K562 (cell line): ENCODE measurements around the gene FLT1. TPM values are rescaled to one million over a fixed set of nuclear protein-coding genes. Genes with fewer than 3 reads are reported as not detected.

Source experiments
- CEBPG ChIP-seq, 3 experiments: fragments of 200-800 bp in 1 of 3; sonication (Bioruptor generic) in 1 of 3; sonication (generic) in 1 of 3; formaldehyde crosslinking in 1 of 3; IDR thresholded peaks in 2 of 3; conservative IDR thresholded peaks in 1 of 3; 2 replicates each; pipeline versions ENCODE4 v1.6.1 to v1.8.0; 2016 to 2022; ENCODE audit warnings: missing compliant biosample characterization in 2 of 3, missing genetic modification characterization in 2 of 3, mild to moderate bottlenecking in 1 of 3, missing genetic modification reagents in 1 of 3
- YY1 ChIP-seq, 3 experiments: IDR thresholded peaks; 2 replicates each; pipeline ENCODE4 v1.6.1; 2011; ENCODE audit warnings: low read length in 2 of 3, mild to moderate bottlenecking in 2 of 3, moderate library complexity in 2 of 3, borderline replicate concordance in 1 of 3, control low read depth in 1 of 3, low read depth in 1 of 3; ENCODE audit not compliant: insufficient read depth in 3 of 3, insufficient replicate concordance in 2 of 3, control insufficient read depth in 1 of 3, insufficient read length in 1 of 3; ENCODE audit errors: extremely low read depth in 1 of 3
- ZC3H4 ChIP-seq: sonication (generic); formaldehyde crosslinking; IDR thresholded peaks from 2 replicates; pipeline ENCODE4 v1.9.0; 2021; ENCODE audit warnings: missing genetic modification reagents, borderline replicate concordance
- ZNF175 ChIP-seq: fragments of 200-800 bp; sonication (Bioruptor generic); IDR thresholded peaks from 2 replicates; pipeline ENCODE4 v1.6.1; 2016; ENCODE audit warnings: low read depth, mild to moderate bottlenecking, missing genetic modification characterization, missing compliant biosample characterization
- ZNF740 ChIP-seq, 3 experiments: fragments of 200-800 bp in 1 of 3; sonication (Bioruptor generic) in 1 of 3; sonication (generic) in 1 of 3; formaldehyde crosslinking in 1 of 3; IDR thresholded peaks; 2 replicates each; pipeline versions ENCODE4 v1.6.1 to v1.8.0; 2016 to 2022; ENCODE audit warnings: mild to moderate bottlenecking in 2 of 3, missing compliant biosample characterization in 2 of 3, missing genetic modification characterization in 2 of 3, missing genetic modification reagents in 1 of 3
- polyA plus RNA-seq, 8 experiments: library from polyadenylated mRNA; depleted of rRNA in 4 of 8; stranded (reverse) in 5 of 8; unstranded in 3 of 8; fragments of >200 nt; fragmentation: Nextera tagmentation in 2 of 8; fragmentation: Illumina TruSeq in 1 of 8; extraction: Ambion mirVana in 2 of 8; extraction: Trizol in 1 of 8; gene quantifications; 2 replicates each; pipeline versions ENCODE4 v1.2.1 to v1.2.3, GENCODE V29; 2011 to 2014; ENCODE audit warnings: inconsistent platforms in 1 of 8, missing spikeins in 1 of 8
- total RNA-seq, 7 experiments: library from RNA; depleted of rRNA in 6 of 7; stranded (reverse); fragments of >200 nt in 6 of 7; fragmentation: Illumina TruSeq in 2 of 7; extraction: Trizol in 2 of 7; gene quantifications; 2 replicates each; pipeline versions ENCODE4 v1.2.1 to v1.2.3, GENCODE V29; 2011 to 2021; ENCODE audit warnings: low replicate concordance in 1 of 7
- TF ChIP-seq, protein P1 (sequence below): fragments of 200-600 bp; sonication (generic); IDR thresholded peaks from one replicate; pipeline ENCODE4 v1.6.1; 2012; ENCODE audit warnings: mild to moderate bottlenecking, low read depth, low read length, inconsistent platforms
- TF ChIP-seq, protein P2 (sequence below): fragments of 250-450 bp; sonication (Bioruptor Pico); IDR thresholded peaks from 2 replicates; pipeline ENCODE4 v1.4.0; 2020; ENCODE audit warnings: mild to moderate bottlenecking, moderate library complexity
- TF ChIP-seq, protein P3 (sequence below): fragments of 250-450 bp; sonication (Bioruptor Pico); IDR thresholded peaks from 2 replicates; pipeline ENCODE4 v1.8.0; 2022; ENCODE audit warnings: moderate library complexity, mild to moderate bottlenecking, inconsistent platforms

The FLT1 gene
- total and polyA plus RNA-seq, 9 of the 15 experiments (the other 6 are each of a cell fraction or from before 2014, with no cell fraction given) = 0.01 to 2.0 (median 0.22) TPM

DNA sequence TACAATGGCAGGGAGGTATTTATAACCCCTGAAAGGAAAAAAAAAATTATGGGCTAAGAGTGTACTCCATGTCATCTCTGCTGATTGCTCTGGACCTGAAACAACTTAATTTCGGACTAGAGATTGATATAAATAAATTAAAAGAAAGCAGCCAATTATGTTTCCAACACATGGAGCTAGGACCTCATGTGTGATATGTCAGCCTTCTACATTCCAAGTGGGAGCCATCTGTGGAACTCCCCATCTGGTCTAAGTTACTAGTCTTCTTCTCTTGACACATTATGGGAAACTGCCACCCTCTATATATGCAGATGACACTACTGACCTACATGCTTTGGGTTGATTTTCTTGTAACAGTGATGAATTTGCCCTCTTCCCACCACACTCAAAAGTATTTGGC, 86.1 kb downstream of the FLT1 start (continued):
- TF ChIP-seq CEBPG (CRISPR knock-in tag; IDR thresholded peaks at IDR 0.05) = no peak
- TF ChIP-seq CEBPG (tag; conservative IDR thresholded peaks at IDR 0.05 in 1 of 2, IDR thresholded peaks at IDR 0.05 in 1 of 2) = no peak
- no peak for TF ChIP-seq ZC3H4 (CRISPR knock-in tag)
- TF ChIP-seq, protein P1, sequence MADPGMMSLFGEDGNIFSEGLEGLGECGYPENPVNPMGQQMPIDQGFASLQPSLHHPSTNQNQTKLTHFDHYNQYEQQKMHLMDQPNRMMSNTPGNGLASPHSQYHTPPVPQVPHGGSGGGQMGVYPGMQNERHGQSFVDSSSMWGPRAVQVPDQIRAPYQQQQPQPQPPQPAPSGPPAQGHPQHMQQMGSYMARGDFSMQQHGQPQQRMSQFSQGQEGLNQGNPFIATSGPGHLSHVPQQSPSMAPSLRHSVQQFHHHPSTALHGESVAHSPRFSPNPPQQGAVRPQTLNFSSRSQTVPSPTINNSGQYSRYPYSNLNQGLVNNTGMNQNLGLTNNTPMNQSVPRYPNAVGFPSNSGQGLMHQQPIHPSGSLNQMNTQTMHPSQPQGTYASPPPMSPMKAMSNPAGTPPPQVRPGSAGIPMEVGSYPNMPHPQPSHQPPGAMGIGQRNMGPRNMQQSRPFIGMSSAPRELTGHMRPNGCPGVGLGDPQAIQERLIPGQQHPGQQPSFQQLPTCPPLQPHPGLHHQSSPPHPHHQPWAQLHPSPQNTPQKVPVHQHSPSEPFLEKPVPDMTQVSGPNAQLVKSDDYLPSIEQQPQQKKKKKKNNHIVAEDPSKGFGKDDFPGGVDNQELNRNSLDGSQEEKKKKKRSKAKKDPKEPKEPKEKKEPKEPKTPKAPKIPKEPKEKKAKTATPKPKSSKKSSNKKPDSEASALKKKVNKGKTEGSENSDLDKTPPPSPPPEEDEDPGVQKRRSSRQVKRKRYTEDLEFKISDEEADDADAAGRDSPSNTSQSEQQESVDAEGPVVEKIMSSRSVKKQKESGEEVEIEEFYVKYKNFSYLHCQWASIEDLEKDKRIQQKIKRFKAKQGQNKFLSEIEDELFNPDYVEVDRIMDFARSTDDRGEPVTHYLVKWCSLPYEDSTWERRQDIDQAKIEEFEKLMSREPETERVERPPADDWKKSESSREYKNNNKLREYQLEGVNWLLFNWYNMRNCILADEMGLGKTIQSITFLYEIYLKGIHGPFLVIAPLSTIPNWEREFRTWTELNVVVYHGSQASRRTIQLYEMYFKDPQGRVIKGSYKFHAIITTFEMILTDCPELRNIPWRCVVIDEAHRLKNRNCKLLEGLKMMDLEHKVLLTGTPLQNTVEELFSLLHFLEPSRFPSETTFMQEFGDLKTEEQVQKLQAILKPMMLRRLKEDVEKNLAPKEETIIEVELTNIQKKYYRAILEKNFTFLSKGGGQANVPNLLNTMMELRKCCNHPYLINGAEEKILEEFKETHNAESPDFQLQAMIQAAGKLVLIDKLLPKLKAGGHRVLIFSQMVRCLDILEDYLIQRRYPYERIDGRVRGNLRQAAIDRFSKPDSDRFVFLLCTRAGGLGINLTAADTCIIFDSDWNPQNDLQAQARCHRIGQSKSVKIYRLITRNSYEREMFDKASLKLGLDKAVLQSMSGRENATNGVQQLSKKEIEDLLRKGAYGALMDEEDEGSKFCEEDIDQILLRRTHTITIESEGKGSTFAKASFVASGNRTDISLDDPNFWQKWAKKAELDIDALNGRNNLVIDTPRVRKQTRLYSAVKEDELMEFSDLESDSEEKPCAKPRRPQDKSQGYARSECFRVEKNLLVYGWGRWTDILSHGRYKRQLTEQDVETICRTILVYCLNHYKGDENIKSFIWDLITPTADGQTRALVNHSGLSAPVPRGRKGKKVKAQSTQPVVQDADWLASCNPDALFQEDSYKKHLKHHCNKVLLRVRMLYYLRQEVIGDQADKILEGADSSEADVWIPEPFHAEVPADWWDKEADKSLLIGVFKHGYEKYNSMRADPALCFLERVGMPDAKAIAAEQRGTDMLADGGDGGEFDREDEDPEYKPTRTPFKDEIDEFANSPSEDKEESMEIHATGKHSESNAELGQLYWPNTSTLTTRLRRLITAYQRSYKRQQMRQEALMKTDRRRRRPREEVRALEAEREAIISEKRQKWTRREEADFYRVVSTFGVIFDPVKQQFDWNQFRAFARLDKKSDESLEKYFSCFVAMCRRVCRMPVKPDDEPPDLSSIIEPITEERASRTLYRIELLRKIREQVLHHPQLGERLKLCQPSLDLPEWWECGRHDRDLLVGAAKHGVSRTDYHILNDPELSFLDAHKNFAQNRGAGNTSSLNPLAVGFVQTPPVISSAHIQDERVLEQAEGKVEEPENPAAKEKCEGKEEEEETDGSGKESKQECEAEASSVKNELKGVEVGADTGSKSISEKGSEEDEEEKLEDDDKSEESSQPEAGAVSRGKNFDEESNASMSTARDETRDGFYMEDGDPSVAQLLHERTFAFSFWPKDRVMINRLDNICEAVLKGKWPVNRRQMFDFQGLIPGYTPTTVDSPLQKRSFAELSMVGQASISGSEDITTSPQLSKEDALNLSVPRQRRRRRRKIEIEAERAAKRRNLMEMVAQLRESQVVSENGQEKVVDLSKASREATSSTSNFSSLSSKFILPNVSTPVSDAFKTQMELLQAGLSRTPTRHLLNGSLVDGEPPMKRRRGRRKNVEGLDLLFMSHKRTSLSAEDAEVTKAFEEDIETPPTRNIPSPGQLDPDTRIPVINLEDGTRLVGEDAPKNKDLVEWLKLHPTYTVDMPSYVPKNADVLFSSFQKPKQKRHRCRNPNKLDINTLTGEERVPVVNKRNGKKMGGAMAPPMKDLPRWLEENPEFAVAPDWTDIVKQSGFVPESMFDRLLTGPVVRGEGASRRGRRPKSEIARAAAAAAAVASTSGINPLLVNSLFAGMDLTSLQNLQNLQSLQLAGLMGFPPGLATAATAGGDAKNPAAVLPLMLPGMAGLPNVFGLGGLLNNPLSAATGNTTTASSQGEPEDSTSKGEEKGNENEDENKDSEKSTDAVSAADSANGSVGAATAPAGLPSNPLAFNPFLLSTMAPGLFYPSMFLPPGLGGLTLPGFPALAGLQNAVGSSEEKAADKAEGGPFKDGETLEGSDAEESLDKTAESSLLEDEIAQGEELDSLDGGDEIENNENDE = no peak
- no peak for TF ChIP-seq YY1 (IDR thresholded peaks at IDR 0.05; ENCODE audit: borderline replicate concordance in 1 of 3, control insufficient read depth in 1 of 3, extremely low read depth in 1 of 3, insufficient read depth in 3 of 3, insufficient read length in 1 of 3, insufficient replicate concordance in 2 of 3, low read depth in 1 of 3, low read length in 2 of 3)
- TF ChIP-seq ZNF740 (CRISPR knock-in tag; IDR thresholded peaks at IDR 0.05) = no peak
- 0 out of 4 replicates have a peak, but pooled peaks of 1 of the 2 experiments have one; percentile 5 for TF ChIP-seq ZNF740 (tag; IDR thresholded peaks at IDR 0.05)
- TF ChIP-seq, protein P2, sequence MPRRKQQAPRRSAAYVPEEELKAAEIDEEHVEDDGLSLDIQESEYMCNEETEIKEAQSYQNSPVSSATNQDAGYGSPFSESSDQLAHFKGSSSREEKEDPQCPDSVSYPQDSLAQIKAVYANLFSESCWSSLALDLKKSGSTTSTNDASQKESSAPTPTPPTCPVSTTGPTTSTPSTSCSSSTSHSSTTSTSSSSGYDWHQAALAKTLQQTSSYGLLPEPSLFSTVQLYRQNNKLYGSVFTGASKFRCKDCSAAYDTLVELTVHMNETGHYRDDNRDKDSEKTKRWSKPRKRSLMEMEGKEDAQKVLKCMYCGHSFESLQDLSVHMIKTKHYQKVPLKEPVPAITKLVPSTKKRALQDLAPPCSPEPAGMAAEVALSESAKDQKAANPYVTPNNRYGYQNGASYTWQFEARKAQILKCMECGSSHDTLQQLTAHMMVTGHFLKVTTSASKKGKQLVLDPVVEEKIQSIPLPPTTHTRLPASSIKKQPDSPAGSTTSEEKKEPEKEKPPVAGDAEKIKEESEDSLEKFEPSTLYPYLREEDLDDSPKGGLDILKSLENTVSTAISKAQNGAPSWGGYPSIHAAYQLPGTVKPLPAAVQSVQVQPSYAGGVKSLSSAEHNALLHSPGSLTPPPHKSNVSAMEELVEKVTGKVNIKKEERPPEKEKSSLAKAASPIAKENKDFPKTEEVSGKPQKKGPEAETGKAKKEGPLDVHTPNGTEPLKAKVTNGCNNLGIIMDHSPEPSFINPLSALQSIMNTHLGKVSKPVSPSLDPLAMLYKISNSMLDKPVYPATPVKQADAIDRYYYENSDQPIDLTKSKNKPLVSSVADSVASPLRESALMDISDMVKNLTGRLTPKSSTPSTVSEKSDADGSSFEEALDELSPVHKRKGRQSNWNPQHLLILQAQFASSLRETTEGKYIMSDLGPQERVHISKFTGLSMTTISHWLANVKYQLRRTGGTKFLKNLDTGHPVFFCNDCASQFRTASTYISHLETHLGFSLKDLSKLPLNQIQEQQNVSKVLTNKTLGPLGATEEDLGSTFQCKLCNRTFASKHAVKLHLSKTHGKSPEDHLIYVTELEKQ (CRISPR knock-in tag) = no peak
- peak; percentile 19; the same call in 1 of the 2 replicates for TF ChIP-seq ZNF175 (CRISPR knock-in tag)
- TF ChIP-seq, protein P3, sequence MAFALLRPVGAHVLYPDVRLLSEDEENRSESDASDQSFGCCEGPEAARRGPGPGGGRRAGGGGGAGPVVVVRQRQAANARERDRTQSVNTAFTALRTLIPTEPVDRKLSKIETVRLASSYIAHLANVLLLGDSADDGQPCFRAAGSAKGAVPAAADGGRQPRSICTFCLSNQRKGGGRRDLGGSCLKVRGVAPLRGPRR (CRISPR knock-in tag) = no peak
